H1 (cell line): ENCODE data around the gene SND1. TPM values are rescaled to one million over a fixed set of nuclear protein-coding genes. Genes with fewer than 3 reads are reported as not detected.

Experiments used
- CTCF ChIA-PET: fragments of 300-600 bp; sonication (Branson Sonifier 250); formaldehyde crosslinking; loops from one replicate; lab custom pipeline; 2021; ENCODE audit not compliant: partially characterized antibody; lab: Charles Lee
- POLR2A ChIA-PET: fragments of 300-600 bp; sonication (Branson Sonifier 250); formaldehyde crosslinking; loops from one replicate; lab custom pipeline; 2021; ENCODE audit warnings: inconsistent platforms; ENCODE audit not compliant: partially characterized antibody; lab: Charles Lee
- DNase-seq, 2 experiments: peaks; one replicate each; pipeline versions ENCODE4 v3.0.0 to v3.0.0-alpha.2; 2010 to 2022; ENCODE audit warnings: low spot score in 2 of 2, low read depth in 1 of 2, mixed read lengths in 1 of 2
- FAIRE-seq: peaks from 2 replicates; lab custom pipeline; 2011; peaks lifted over from hg19 to GRCh38; lab: Jason Lieb, UNC
- H2AFZ ChIP-seq: 2 replicates; pipeline ENCODE4 v1.8.1; 2012; ENCODE audit warnings: low read length, inconsistent platforms
- H2AK5ac ChIP-seq: 2 replicates; pipeline ENCODE4 v1.6.1; 2013; ENCODE audit warnings: low read depth, low read length
- H2BK120ac ChIP-seq: replicated peaks from 2 replicates; pipeline ENCODE3; 2013; ENCODE audit warnings: low read depth, low read length, inconsistent platforms
- H2BK12ac ChIP-seq: 2 replicates; pipeline ENCODE4 v1.6.1; 2013; ENCODE audit warnings: low read depth, low read length
- H2BK15ac ChIP-seq: 2 replicates; pipeline ENCODE4 v1.6.1; 2013; ENCODE audit warnings: low read length
- H2BK20ac ChIP-seq: 2 replicates; pipeline ENCODE4 v1.6.1; 2013; ENCODE audit warnings: low read length
- H2BK5ac ChIP-seq: 2 replicates; pipeline ENCODE4 v1.6.1; 2013; ENCODE audit warnings: low read depth, low read length
- H3K14ac ChIP-seq: 2 replicates; pipeline ENCODE4 v1.6.1; 2013; ENCODE audit warnings: inconsistent platforms; ENCODE audit not compliant: insufficient read length
- H3K18ac ChIP-seq: 2 replicates; pipeline ENCODE4 v1.6.1; 2013; ENCODE audit warnings: low read length; ENCODE audit errors: extremely low read depth
- H3K23ac ChIP-seq: 2 replicates; pipeline ENCODE4 v1.6.1; 2013; ENCODE audit warnings: inconsistent platforms; ENCODE audit not compliant: insufficient read length
- H3K23me2 ChIP-seq: 2 replicates; pipeline ENCODE4 v1.6.1; 2013; ENCODE audit warnings: low read depth, low read length
- H3K27ac ChIP-seq: 2 replicates; pipeline ENCODE4 v1.6.1; 2011; ENCODE audit warnings: low read depth, low read length, inconsistent platforms
- H3K27me3 ChIP-seq, 4 experiments: replicated peaks in 1 of 4; 1 replicate in 1 of 4; 2 replicates in 3 of 4; pipeline versions ENCODE4 v1.6.1 to v1.8.1; 2011 to 2013; ENCODE audit warnings: low read length in 3 of 4, mild to moderate bottlenecking in 3 of 4, inconsistent platforms in 2 of 4, mixed read lengths in 2 of 4, moderate library complexity in 1 of 4; ENCODE audit not compliant: control insufficient read depth in 3 of 4, insufficient read depth in 3 of 4; ENCODE audit errors: extremely low read depth in 1 of 4
- H3K36me3 ChIP-seq, 4 experiments: 2 replicates each; pipeline versions ENCODE4 v1.6.1 to v1.8.1; 2011 to 2013; ENCODE audit warnings: mild to moderate bottlenecking in 4 of 4, low read length in 3 of 4, moderate library complexity in 2 of 4, control low read depth in 1 of 4, inconsistent platforms in 1 of 4; ENCODE audit not compliant: insufficient read depth in 4 of 4, control insufficient read depth in 2 of 4
- H3K4ac ChIP-seq: replicated peaks from 2 replicates; pipeline ENCODE3; 2013; ENCODE audit warnings: low read length, low read depth, mixed read lengths, inconsistent platforms; ENCODE audit not compliant: insufficient read length
- H3K4me1 ChIP-seq, 4 experiments: replicated peaks in 1 of 4; 1 replicate in 1 of 4; 2 replicates in 3 of 4; pipeline versions ENCODE4 v1.6.1 to v1.8.1; 2011 to 2013; ENCODE audit warnings: low read length in 3 of 4, inconsistent platforms in 2 of 4, mixed read lengths in 1 of 4; ENCODE audit not compliant: insufficient read depth in 4 of 4, control insufficient read depth in 3 of 4
- H3K4me2 ChIP-seq, 2 experiments: 2 replicates each; pipeline versions ENCODE4 v1.6.1 to v1.8.1; 2011 to 2013; ENCODE audit warnings: low read depth in 2 of 2, low read length in 2 of 2, control low read depth in 1 of 2, inconsistent platforms in 1 of 2, mild to moderate bottlenecking in 1 of 2; ENCODE audit not compliant: insufficient read depth in 1 of 2
- H3K4me3 ChIP-seq, 4 experiments: fragments of 200-600, 300-600 bp in 1 of 4; sonication (generic), shearing (Covaris generic), sonication (Bioruptor Twin) in 1 of 4; 2 replicates each; pipeline versions ENCODE4 v1.5.1 to v1.8.1; 2011 to 2016; ENCODE audit warnings: low read length in 4 of 4, low read depth in 3 of 4, control low read depth in 2 of 4, inconsistent platforms in 2 of 4, mild to moderate bottlenecking in 2 of 4, mixed read lengths in 1 of 4, moderate library complexity in 1 of 4; ENCODE audit not compliant: insufficient read depth in 2 of 4; ENCODE audit errors: extremely low read depth in 1 of 4
- H3K56ac ChIP-seq: replicated peaks from 2 replicates; pipeline ENCODE3; 2013; ENCODE audit warnings: low read depth, mild to moderate bottlenecking, mixed read lengths, low read length, inconsistent platforms; ENCODE audit not compliant: insufficient read length
- H3K79me1 ChIP-seq: 2 replicates; pipeline ENCODE4 v1.6.1; 2013; ENCODE audit warnings: low read depth, low read length, control low read depth
- H3K79me2 ChIP-seq, 2 experiments: 2 replicates each; pipeline versions ENCODE4 v1.6.1 to v1.8.1; 2012 to 2013; ENCODE audit warnings: low read length in 2 of 2, mild to moderate bottlenecking in 2 of 2, inconsistent platforms in 1 of 2; ENCODE audit not compliant: insufficient read depth in 2 of 2, control insufficient read depth in 1 of 2
- H3K9ac ChIP-seq, 4 experiments: replicated peaks in 1 of 4; 1 replicate in 1 of 4; 2 replicates in 3 of 4; pipeline versions ENCODE4 v1.6.1 to v1.8.1; 2011 to 2013; ENCODE audit warnings: low read depth in 3 of 4, low read length in 3 of 4, control low read depth in 2 of 4, mild to moderate bottlenecking in 2 of 4, moderate library complexity in 2 of 4, inconsistent platforms in 1 of 4; ENCODE audit errors: extremely low read depth in 1 of 4
- H3K9me3 ChIP-seq, 2 experiments: 2 replicates each; pipeline versions ENCODE4 v1.6.1 to v1.8.1; 2012 to 2013; ENCODE audit warnings: mild to moderate bottlenecking in 2 of 2, moderate library complexity in 2 of 2, control low read depth in 1 of 2, inconsistent platforms in 1 of 2, low read depth in 1 of 2, low read length in 1 of 2, mixed read lengths in 1 of 2; ENCODE audit not compliant: insufficient read depth in 2 of 2
- H4K20me1 ChIP-seq, 2 experiments: replicated peaks in 1 of 2; 2 replicates each; pipeline versions ENCODE3 to v1.8.1; 2011 to 2013; ENCODE audit warnings: inconsistent platforms in 2 of 2, low read length in 2 of 2, mild to moderate bottlenecking in 1 of 2; ENCODE audit not compliant: insufficient read depth in 2 of 2, control insufficient read depth in 1 of 2
- H4K5ac ChIP-seq: 2 replicates; pipeline ENCODE4 v1.6.1; 2013; ENCODE audit warnings: low read length, low read depth, mixed read lengths, inconsistent platforms; ENCODE audit not compliant: insufficient read length
- H4K8ac ChIP-seq: 2 replicates; pipeline ENCODE4 v1.8.0; 2013; ENCODE audit warnings: mild to moderate bottlenecking, moderate library complexity, low read length, inconsistent platforms; ENCODE audit not compliant: insufficient read depth; ENCODE audit errors: extremely low read depth
- H4K91ac ChIP-seq: replicated peaks from 2 replicates; pipeline ENCODE3; 2013; ENCODE audit warnings: low read length, mixed read lengths, inconsistent platforms; ENCODE audit not compliant: insufficient read length
- BCL11A ChIP-seq, 2 experiments: IDR thresholded peaks; one replicate each; pipeline ENCODE4 v1.6.1; 2011; ENCODE audit warnings: low read depth in 2 of 2, low read length in 2 of 2, mild to moderate bottlenecking in 2 of 2
- CTBP2 ChIP-seq: IDR thresholded peaks from 2 replicates; pipeline ENCODE4 v1.7.0; 2011; ENCODE audit warnings: borderline replicate concordance, mild to moderate bottlenecking, moderate library complexity, mixed read lengths, low read length; ENCODE audit not compliant: insufficient read depth, insufficient read length
- GABPA ChIP-seq: IDR thresholded peaks from 2 replicates; pipeline ENCODE4 v1.6.1; 2011; ENCODE audit warnings: mild to moderate bottlenecking, low read length, moderate library complexity, borderline replicate concordance; ENCODE audit not compliant: insufficient read depth
- HDAC6 ChIP-seq: IDR thresholded peaks from one replicate; pipeline ENCODE4 v1.7.1; 2012; ENCODE audit warnings: low read depth, mild to moderate bottlenecking, inconsistent platforms, low read length, moderate library complexity
- JUND ChIP-seq: IDR thresholded peaks from 2 replicates; pipeline ENCODE4 v1.6.1; 2011; ENCODE audit warnings: mild to moderate bottlenecking, improper control_type of control experiment, low read length
- NRF1 ChIP-seq: IDR thresholded peaks from 2 replicates; pipeline ENCODE4 v1.6.1; 2011; ENCODE audit warnings: mild to moderate bottlenecking, low read depth, low read length, improper control_type of control experiment
- RXRA ChIP-seq: IDR thresholded peaks from 2 replicates; pipeline ENCODE4 v1.6.1; 2011; ENCODE audit warnings: low read depth, mild to moderate bottlenecking, low read length, moderate library complexity; ENCODE audit not compliant: insufficient read depth
- SRF ChIP-seq: IDR thresholded peaks from 2 replicates; pipeline ENCODE4 v1.6.1; 2011; ENCODE audit warnings: mild to moderate bottlenecking, low read depth, low read length, moderate library complexity
- TBP ChIP-seq: IDR thresholded peaks from 2 replicates; pipeline ENCODE4 v1.6.1; 2011; ENCODE audit warnings: low read depth, low read length, improper control_type of control experiment
- WGBS, 2 experiments: shearing (Covaris generic) in 1 of 2; methylation state at CpG; one replicate each; pipeline versions ENCODE4 v1.1.6 to v1.1.7; 2013 to 2015; ENCODE audit warnings: low lambda C conversion rate in 2 of 2, mixed read lengths in 2 of 2, inconsistent platforms in 1 of 2, low coverage in 1 of 2, missing lambda C conversion rate in 1 of 2; ENCODE audit not compliant: insufficient replicate concordance in 2 of 2, insufficient coverage in 1 of 2, insufficient read length in 1 of 2; ENCODE audit errors: extremely low coverage in 1 of 2, missing lambda C conversion rate in 1 of 2; 5-methylcytosine and 5-hydroxymethylcytosine counted together
- polyA plus RNA-seq, 7 experiments: library from polyadenylated mRNA; depleted of rRNA in 3 of 7; stranded (reverse) in 5 of 7; unstranded in 2 of 7; fragments of >200 nt in 5 of 7; fragments of 200-250 nt in 2 of 7; gene quantifications; 1 replicate in 5 of 7; 2 replicates in 1 of 7; 4 replicates in 1 of 7; pipeline versions ENCODE4 v1.2.1 to v1.2.3, GENCODE V29; 2011 to 2013; ENCODE audit warnings: missing spikeins in 2 of 7, mixed read lengths in 2 of 7
- total RNA-seq: library from RNA; stranded (reverse); fragmentation: NEBNext Ultra II Directional; extraction: Animal tissue kit (Norgen Biotek cat#: 25700); gene quantifications from 2 replicates; pipeline ENCODE4 v1.2.1, GENCODE V29; 2021
- TF ChIP-seq, protein P1 (sequence below): IDR thresholded peaks from 2 replicates; pipeline ENCODE4 v1.6.1; 2012; ENCODE audit warnings: low read length, inconsistent platforms

SND1 gene
- total and polyA plus RNA-seq, 2 of the 8 experiments (the other 6 are each of a cell fraction or from before 2014, with no cell fraction given) = 122 to 290 TPM

DNA sequence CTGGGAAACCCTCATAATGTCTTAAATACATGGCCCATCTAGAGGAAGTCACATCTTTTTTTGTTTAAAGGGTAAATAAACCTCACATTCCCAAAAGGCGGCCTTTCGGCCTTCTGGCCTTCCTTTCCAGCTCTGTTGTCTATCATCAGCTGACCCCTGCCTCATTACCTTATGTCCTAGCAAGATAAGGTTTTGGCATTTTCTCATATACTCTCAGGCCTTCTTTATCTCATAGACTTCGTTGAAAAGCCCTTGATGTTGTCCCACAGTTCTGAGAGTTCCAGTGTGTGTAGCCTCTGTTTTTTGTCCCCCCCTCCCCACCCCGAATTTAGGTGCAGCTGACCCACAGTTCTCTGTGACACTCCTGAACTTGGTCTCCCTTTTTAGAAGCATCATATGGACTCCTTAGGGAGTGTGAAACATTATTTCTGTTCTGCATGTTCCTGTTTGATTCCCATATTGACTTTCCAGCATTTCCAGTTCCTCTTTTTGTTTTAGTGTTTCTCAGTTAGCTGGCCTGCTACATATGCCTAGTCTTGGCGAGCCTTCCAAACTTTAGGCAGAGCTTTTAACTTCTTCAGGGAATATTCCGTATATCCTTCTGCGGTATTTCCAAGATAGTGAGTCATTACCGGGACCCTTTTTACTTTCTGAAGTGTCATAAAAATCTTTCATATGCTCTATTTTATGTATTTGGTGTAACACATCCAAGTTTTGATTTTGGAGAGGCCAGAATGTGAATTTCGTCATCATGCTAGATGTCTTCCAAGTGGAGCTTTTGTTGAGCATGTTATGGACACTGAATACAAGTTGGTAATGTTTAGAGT is 240.7 kb downstream of the SND1 start:
- H2AFZ ChIP-seq = no peak overlapping the region
- no peak overlapping the region for H4K91ac ChIP-seq
- no peaks in the 10 kb centered on the region for H3K27me3 ChIP-seq
- H2AK5ac ChIP-seq = no peak overlapping the region
- H2BK5ac ChIP-seq = no peak overlapping the region
- no peaks in the 10 kb centered on the region for H3K79me1 ChIP-seq
- CTCF ChIA-PET = interaction anchor here (0.7 to 2.0 kb wide), 3 partner anchors 12 to 100 kb away, joined by 3 to 6 read pairs (median 4); no protein-coding TSS in a partner anchor
- POLR2A ChIA-PET = no interaction called here
- no peak overlapping the region for H2BK12ac ChIP-seq
- H4K8ac ChIP-seq = no peak overlapping the region
- 89% methylated on average over 9 of the region's 9 CpGs; no CpG with 5 or more reads in 1 of the 2 experiments for WGBS, 2 experiments
- peaks cover 2 to 3% of the 10 kb centered on the region in 2 experiments for H4K20me1 ChIP-seq
- H3K23ac ChIP-seq = no peak overlapping the region
- no peak overlapping the region for H3K18ac ChIP-seq
- H3K9me3 ChIP-seq = no peaks in the 10 kb centered on the region
- peaks cover 2 to 29% (median 4%) of the 10 kb centered on the region in 4 experiments; a peak in 5 of 7 replicates for H3K4me1 ChIP-seq
- H3K56ac ChIP-seq = no peak overlapping the region
- no peak overlapping the region for H3K4ac ChIP-seq
- H3K14ac ChIP-seq = no peak overlapping the region
- H3K4me2 ChIP-seq = no peak overlapping the region
- H3K36me3 ChIP-seq = peaks cover 0 to 24% (median 9%) of the 10 kb centered on the region in 4 experiments; a peak in 5 of 8 replicates
- H3K79me2 ChIP-seq = peaks cover 0 to 5% of the 10 kb centered on the region in 2 experiments; a peak in 2 of 4 replicates
- no peaks in the 10 kb centered on the region for H3K23me2 ChIP-seq
- H3K9ac ChIP-seq = no peak overlapping the region
- no peak overlapping the region for H3K4me3 ChIP-seq
- no peak overlapping the region for H2BK15ac ChIP-seq
- H2BK120ac ChIP-seq = no peak overlapping the region
- no peak overlapping the region for H4K5ac ChIP-seq
- no peak overlapping the region for H2BK20ac ChIP-seq
- DNase-seq (no peak), FAIRE-seq (no peak)
- H3K27ac ChIP-seq = no peak overlapping the region
- TF ChIP-seq TBP = no peak
- TF ChIP-seq, protein P1, sequence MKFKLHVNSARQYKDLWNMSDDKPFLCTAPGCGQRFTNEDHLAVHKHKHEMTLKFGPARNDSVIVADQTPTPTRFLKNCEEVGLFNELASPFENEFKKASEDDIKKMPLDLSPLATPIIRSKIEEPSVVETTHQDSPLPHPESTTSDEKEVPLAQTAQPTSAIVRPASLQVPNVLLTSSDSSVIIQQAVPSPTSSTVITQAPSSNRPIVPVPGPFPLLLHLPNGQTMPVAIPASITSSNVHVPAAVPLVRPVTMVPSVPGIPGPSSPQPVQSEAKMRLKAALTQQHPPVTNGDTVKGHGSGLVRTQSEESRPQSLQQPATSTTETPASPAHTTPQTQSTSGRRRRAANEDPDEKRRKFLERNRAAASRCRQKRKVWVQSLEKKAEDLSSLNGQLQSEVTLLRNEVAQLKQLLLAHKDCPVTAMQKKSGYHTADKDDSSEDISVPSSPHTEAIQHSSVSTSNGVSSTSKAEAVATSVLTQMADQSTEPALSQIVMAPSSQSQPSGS = no peak
- no peak for TF ChIP-seq SRF
- no peak for TF ChIP-seq GABPA
- TF ChIP-seq HDAC6 = no peak
- no peak for TF ChIP-seq RXRA
- TF ChIP-seq NRF1 = no peak
- no peak for TF ChIP-seq CTBP2
- TF ChIP-seq JUND = no peak
- no peak for TF ChIP-seq BCL11A (IDR thresholded peaks at IDR 0.05; ENCODE audit: low read depth in 2 of 2, low read length in 2 of 2)
